HEK293 (cell line): ENCODE data around the gene AKAP12.
"Not testable (repeated sequence)": the region's sequence is repeated elsewhere in the genome, so short reads cannot be mapped to it uniquely, and the experiment has no call there.

ENCODE experiments used
- ZNF292 ChIP-seq: fragments of 450-650 bp; formaldehyde crosslinking; IDR thresholded peaks from 2 replicates; pipeline ENCODE4 v1.5.1; 2016; ENCODE audit warnings: low read depth, missing biosample characterization, missing genetic modification characterization, borderline replicate concordance
- ZNF558 ChIP-seq: fragments of 450-650 bp; formaldehyde crosslinking; IDR thresholded peaks from 2 replicates; pipeline ENCODE4 v1.5.1; 2016; ENCODE audit warnings: missing biosample characterization, missing genetic modification characterization
- ZNF571 ChIP-seq: fragments of 450-650 bp; formaldehyde crosslinking; IDR thresholded peaks from 2 replicates; pipeline ENCODE4 v1.5.0; 2017; ENCODE audit warnings: missing biosample characterization, missing genetic modification characterization
- TF ChIP-seq, protein P1 (sequence below): fragments of 450-650 bp; formaldehyde crosslinking; IDR thresholded peaks from 2 replicates; pipeline ENCODE4 v1.5.1; 2016; ENCODE audit warnings: missing biosample characterization, missing genetic modification characterization

DNA sequence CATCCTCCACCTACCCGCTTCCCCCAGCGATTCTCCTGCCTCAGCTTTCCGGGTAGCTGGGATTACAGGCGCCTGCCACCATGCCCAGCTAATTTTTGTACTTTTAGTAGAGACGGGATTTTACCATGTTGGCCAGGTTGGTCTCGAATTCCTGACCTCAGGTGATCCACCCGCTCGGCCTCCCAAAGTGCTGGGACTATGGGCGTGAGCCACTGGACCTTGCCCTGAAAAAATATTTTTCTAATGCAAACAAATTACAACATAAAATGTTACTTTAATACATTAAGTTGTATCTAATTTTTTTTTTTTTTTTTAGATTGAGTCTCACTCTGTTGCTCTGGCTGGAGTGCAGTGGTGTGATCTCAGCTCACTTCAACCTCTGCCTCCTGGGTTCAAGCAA lies 142.9 kb downstream of the AKAP12 start:
- not testable (repeated sequence) for TF ChIP-seq ZNF558; ZNF571 (tag by site-specific recombination); ZNF292
- TF ChIP-seq, protein P1, sequence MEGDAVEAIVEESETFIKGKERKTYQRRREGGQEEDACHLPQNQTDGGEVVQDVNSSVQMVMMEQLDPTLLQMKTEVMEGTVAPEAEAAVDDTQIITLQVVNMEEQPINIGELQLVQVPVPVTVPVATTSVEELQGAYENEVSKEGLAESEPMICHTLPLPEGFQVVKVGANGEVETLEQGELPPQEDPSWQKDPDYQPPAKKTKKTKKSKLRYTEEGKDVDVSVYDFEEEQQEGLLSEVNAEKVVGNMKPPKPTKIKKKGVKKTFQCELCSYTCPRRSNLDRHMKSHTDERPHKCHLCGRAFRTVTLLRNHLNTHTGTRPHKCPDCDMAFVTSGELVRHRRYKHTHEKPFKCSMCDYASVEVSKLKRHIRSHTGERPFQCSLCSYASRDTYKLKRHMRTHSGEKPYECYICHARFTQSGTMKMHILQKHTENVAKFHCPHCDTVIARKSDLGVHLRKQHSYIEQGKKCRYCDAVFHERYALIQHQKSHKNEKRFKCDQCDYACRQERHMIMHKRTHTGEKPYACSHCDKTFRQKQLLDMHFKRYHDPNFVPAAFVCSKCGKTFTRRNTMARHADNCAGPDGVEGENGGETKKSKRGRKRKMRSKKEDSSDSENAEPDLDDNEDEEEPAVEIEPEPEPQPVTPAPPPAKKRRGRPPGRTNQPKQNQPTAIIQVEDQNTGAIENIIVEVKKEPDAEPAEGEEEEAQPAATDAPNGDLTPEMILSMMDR (tag by site-specific recombination): not testable (repeated sequence)
